ENCODE results near the gene FAM111B.
A peak's percentile ranks its signal among the peaks of the same experiment; 100 is the strongest.
"Not testable (repeated sequence)": the region's sequence is repeated elsewhere in the genome, so short reads cannot be mapped to it uniquely, and the experiment has no call there.

The FAM111B gene

GRCh38 chr11:59106363-59107336 lies at the start of gene FAM111B:
TSS of gene FAM111B (plus strand) at chr11:59107237. CDS start at chr11:59109626, 2,389 bp downstream.
- DNase-seq (ENCODE audit: low spot score) (peak; percentile 86), FAIRE-seq (peak; percentile 69)

GRCh38 chr11:59058120-59059033 lies 48.7 kb upstream of the FAM111B start:
- peak; percentile 27 for FAIRE-seq
- peak; percentile 69 for DNase-seq (ENCODE audit: low spot score)

DNA sequence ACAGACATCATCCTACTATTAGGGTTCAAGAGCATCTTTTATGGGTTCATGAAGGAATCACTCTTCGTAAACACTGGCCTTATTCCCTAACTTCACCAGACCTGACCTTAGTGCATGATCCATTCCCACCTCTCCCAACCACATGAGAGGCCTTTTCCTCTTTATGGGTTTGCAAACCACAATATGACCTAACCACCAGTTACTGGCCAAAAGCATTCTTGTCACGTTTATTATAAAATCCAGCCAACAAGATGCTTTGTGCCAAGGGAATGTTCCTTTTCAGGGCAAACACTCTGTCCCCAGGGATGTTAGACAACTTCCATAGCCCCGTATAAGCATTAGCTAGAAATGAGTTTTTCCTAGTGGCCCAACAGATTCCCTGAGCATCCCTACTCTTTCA lies 46.9 kb upstream of the FAM111B start:
- FAIRE-seq; DNase-seq (ENCODE audit: low spot score): not testable (repeated sequence)

- no peak for FAIRE-seq
Observed at GRCh38 chr11:59062602-59063529, 44.2 kb upstream of the FAM111B start.

DNA sequence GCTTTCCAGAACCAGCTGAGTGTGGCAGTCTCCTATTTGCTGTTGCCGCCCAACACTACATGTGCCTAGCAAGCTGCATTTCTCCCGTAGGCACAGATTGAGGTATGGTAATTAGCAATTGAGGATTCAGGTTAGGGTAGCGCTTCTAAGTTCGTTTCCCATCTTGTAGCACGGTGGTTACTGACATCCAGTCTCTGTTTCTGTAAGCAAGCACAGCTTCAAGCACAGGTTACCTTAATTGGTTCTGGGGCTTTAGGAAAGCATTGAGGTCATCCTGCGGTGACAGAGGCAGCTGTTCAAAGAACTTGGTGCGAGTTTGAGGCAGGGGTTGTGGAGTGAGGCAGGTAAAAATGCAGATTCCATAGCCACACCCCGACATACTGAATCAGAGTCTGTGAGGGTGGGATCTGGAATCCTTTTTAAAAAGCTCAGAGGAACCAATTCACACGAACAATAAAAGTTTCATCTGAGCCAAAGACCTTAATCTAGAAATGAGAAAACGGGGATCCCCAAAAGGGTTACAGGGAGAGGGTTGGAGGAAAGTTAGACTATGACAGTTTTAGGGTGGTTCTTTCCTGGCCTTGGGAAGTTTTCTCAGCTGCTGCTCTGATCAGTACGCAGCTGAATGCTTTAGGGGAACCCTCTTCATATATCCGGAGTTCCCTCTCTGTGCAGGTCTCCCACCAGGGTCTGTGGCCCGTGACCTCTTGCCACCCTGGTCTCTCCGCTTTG lies 42.9 kb upstream of the FAM111B start:
- FAIRE-seq = not testable (repeated sequence)

More at GRCh38 chr11:59062602-59063529, 44.2 kb upstream of the FAM111B start:
- no peak for DNase-seq (ENCODE audit: low spot score)

DNA sequence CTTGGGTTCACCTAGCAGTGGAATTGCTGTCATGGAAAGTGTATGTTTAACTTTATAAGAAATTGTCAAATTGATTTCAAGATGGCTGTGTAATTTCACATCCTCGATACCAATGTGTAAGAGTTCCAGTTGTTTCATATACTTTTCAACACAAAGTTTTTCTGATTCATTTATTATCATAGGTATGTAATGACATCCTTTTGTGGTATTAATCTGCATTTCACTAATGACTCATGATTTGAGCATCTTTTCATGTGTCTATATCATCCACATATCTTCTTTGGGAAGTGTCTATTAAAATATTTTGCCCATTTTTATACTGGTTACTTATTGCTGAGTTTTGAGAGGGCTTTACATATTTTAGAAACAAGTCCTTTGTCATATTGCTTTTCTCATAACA lies 38.0 kb upstream of the FAM111B start:
- FAIRE-seq = no peak
- DNase-seq (ENCODE audit: low spot score) = no peak

More for the DNA sequence above, 42.9 kb upstream of the FAM111B start:
- DNase-seq (ENCODE audit: low spot score) = not testable (repeated sequence)

DNA sequence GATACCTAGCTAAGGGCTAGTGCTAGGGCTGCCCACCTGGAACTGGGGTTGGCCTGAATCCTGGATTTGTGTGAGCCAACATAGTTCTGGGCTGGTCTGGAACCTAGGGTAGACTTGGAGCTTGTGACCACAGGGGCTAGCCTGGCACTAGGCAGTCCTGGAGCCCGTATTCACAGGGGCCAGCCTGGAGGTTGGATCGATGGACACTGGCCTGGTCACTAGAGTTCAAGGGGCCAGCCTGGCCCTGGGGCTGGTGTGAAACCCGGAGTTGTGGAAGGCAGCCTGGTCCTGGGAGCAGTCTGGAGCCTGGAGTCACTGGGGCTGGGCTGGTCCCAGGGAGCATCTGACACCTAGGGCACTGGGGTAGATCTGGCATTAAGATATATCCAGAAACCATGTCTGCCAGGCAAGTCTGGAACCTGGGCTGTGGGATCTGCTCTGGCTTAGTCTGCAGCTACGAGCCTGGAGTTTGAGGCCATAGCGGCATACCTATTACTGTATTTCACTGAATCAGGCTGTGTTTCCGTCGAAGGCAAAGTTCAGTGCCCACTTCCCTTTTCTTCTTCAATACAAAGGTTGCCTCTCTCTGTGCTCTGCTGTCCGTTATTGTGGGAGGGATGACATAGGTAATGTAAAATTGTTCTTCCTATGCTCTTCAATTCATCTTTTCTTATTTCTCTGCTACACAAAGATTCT lies 30.0 kb upstream of the FAM111B start:
- DNase-seq (ENCODE audit: low spot score) = no peak
- no peak for FAIRE-seq

- DNase-seq (ENCODE audit: low spot score) (no peak), FAIRE-seq (no peak)
Observed at GRCh38 chr11:59078435-59078834, 28.6 kb upstream of the FAM111B start.

- DNase-seq (ENCODE audit: low spot score) (no peak), FAIRE-seq (no peak)
Observed at GRCh38 chr11:59079086-59079485, 28.0 kb upstream of the FAM111B start.

- not testable (repeated sequence) for FAIRE-seq; DNase-seq (ENCODE audit: low spot score)
Observed at GRCh38 chr11:59080421-59080820, 26.6 kb upstream of the FAM111B start.

DNA sequence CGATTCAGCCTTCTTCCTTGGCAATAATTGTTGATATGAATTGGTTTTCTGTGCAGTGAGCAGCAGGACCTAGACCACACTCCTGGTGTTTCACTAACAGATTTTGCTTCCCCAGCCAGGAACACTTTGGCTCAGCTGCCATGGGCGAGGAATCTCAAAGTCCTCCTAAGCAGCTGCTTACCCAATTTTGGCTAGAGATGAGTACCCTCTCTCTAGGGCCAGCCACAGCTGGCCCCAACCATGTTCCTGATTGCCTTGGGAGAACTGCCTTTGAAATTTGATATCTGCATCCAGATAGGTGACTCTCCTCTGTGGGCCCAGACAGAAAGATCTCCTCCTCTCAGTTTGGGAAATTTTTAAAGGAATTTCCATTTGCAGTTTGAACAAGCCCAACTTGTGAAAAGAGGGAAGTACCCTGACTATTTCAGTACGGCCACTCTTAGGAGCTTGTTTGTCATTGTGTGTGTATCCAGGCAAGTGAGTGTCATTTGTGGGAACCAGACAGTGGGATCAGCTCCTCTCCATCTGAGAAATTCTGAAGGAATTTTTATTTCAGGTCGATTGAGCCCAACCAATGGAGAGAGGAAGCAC lies 25.5 kb upstream of the FAM111B start:
- FAIRE-seq; DNase-seq (ENCODE audit: low spot score): not testable (repeated sequence)

GRCh38 chr11:59086007-59086406 lies 21.0 kb upstream of the FAM111B start, which contains the start of gene GLYATL1B:
TSS of gene GLYATL1B (plus strand) at chr11:59086307. CDS start at chr11:59086307, 0 bp downstream.
- FAIRE-seq; DNase-seq (ENCODE audit: low spot score): not testable (repeated sequence)

GRCh38 chr11:59088162-59088561 lies 18.9 kb upstream of the FAM111B start:
- FAIRE-seq (no peak), DNase-seq (ENCODE audit: low spot score) (no peak)

- not testable (repeated sequence) for DNase-seq (ENCODE audit: low spot score); FAIRE-seq
Observed at GRCh38 chr11:59093576-59093975, 13.5 kb upstream of the FAM111B start.

DNA sequence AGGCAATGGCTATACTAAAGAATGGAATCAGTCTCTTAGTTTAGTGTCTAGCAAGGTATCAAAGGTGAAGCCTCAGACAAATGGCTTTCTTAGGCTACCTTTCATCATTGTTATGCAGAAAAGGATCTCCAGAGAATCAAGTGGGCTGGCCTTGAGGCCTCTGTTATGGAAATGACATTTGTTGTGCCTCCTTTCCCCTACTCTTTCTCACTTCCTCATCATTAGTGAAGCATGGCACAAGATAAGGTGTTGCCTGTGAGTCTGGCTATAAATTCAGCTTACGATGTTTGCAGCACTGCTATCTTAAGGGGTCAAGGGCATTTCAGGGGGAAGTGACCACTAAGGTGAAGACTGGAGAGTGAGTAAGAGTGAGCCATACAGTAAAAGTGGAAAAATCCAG lies 11.8 kb upstream of the FAM111B start:
- not testable (repeated sequence) for FAIRE-seq; DNase-seq (ENCODE audit: low spot score)

- DNase-seq (ENCODE audit: low spot score); FAIRE-seq: not testable (repeated sequence)
Observed at GRCh38 chr11:59095972-59096575, 11.0 kb upstream of the FAM111B start.

- peak; percentile 18 for DNase-seq (ENCODE audit: low spot score)
- FAIRE-seq = no peak
Observed at GRCh38 chr11:59097113-59097708, 9.8 kb upstream of the FAM111B start.

GRCh38 chr11:59097938-59098337 lies 9.1 kb upstream of the FAM111B start:
- FAIRE-seq = not testable (repeated sequence)

More at GRCh38 chr11:59097938-59098337, 9.1 kb upstream of the FAM111B start:
- DNase-seq (ENCODE audit: low spot score) = not testable (repeated sequence)
